PC-3 (cell line): ENCODE measurements around the gene CHTF18. TPM values are rescaled to one million over a fixed set of nuclear protein-coding genes. Genes with fewer than 3 reads are reported as not detected.

Experiments used
- ATAC-seq: fragments of 200-7000 bp; cut with Tn5 transposase; 2 replicates; pipeline ENCODE4 v1.9.1; 2020; ENCODE audit warnings: mild to moderate bottlenecking, moderate library complexity
- BruUV-seq: library from RNA; stranded (reverse); fragments of 400-500 nt; replicated peaks from 2 replicates; lab custom pipeline; 2021; lab: Mats Ljungman, UMichigan
- CTCF ChIA-PET: fragments of 300-600 bp; sonication (Branson Sonifier 250); formaldehyde crosslinking; loops from one replicate; lab custom pipeline; 2022; ENCODE audit warnings: antibody characterized with exemption; lab: Charles Lee
- POLR2A ChIA-PET: fragments of 300-600 bp; sonication (Branson Sonifier 250); formaldehyde crosslinking; loops from one replicate; lab custom pipeline; 2022; ENCODE audit warnings: antibody characterized with exemption; ENCODE audit not compliant: unreplicated experiment; lab: Charles Lee
- DNase-seq: peaks from one replicate; pipeline ENCODE4 v3.0.0-alpha.2; 2015
- H2AFZ ChIP-seq: fragments of 300-600 bp; sonication (generic); 2 replicates; pipeline ENCODE4 v1.6.0; 2016; ENCODE audit warnings: antibody characterized with exemption, low read length
- H3F3A ChIP-seq: fragments of 300-600 bp; sonication (generic); one replicate; pipeline ENCODE4 v1.6.0; 2017; ENCODE audit warnings: antibody characterized with exemption, low read length, control low read depth, mild to moderate bottlenecking; ENCODE audit not compliant: unreplicated experiment
- H3K27ac ChIP-seq: fragments of 300-600 bp; sonication (generic); 2 replicates; pipeline ENCODE4 v1.5.1; 2016; ENCODE audit warnings: mild to moderate bottlenecking, low read length
- H3K27me3 ChIP-seq: fragments of 300-600 bp; sonication (generic); 2 replicates; pipeline ENCODE4 v1.6.1; 2016; ENCODE audit warnings: low read length, mixed read lengths
- H3K36me3 ChIP-seq: fragments of 300-600 bp; sonication (generic); 2 replicates; pipeline ENCODE4 v1.6.1; 2016; ENCODE audit warnings: low read depth, mixed run types, low read length, mixed read lengths
- H3K4me1 ChIP-seq: fragments of 300-600 bp; sonication (generic); 2 replicates; pipeline ENCODE4 v1.5.1; 2016; ENCODE audit warnings: low read length; ENCODE audit not compliant: insufficient read depth
- H3K4me2 ChIP-seq: fragments of 300-600 bp; sonication (generic); 2 replicates; pipeline ENCODE4 v1.6.0; 2016; ENCODE audit warnings: low read length
- H3K4me3 ChIP-seq: fragments of 300-600 bp; sonication (generic); 2 replicates; pipeline ENCODE4 v1.5.1; 2016; ENCODE audit warnings: mild to moderate bottlenecking, low read length, mixed read lengths
- H3K79me2 ChIP-seq: fragments of 300-600 bp; sonication (generic); 2 replicates; pipeline ENCODE4 v1.6.1; 2017; ENCODE audit warnings: low read length, mixed read lengths
- H3K9ac ChIP-seq: fragments of 300-600 bp; sonication (generic); 2 replicates; pipeline ENCODE4 v1.6.0; 2016; ENCODE audit warnings: mild to moderate bottlenecking, low read length
- H3K9me2 ChIP-seq: fragments of 300-600 bp; sonication (generic); replicated peaks from 2 replicates; pipeline ENCODE4 v1.6.1; 2016; ENCODE audit warnings: mixed run types, low read length, mixed read lengths
- H3K9me3 ChIP-seq: fragments of 300-600 bp; sonication (generic); 2 replicates; pipeline ENCODE4 v1.6.1; 2016; ENCODE audit warnings: low read length, mixed read lengths
- H4K20me1 ChIP-seq: fragments of 300-600 bp; sonication (generic); 2 replicates; pipeline ENCODE4 v1.6.1; 2016; ENCODE audit warnings: low read length, mixed read lengths
- CTCF ChIP-seq: fragments of 300-600 bp; sonication (generic); conservative IDR thresholded peaks from 2 replicates; pipeline ENCODE4 v1.5.1; 2017; ENCODE audit warnings: antibody characterized with exemption, low read depth, mild to moderate bottlenecking, low read length
- intact Hi-C: fragments of 100-400 bp; cut with micrococcal nuclease; formaldehyde crosslinking; loops from 2 replicates; pipeline ENCODE4 v1.9.0; 2023
- microRNA-seq: library from miRNA; unstranded; fragments of <30 nt; microRNA quantifications from one replicate; pipeline ENCODE4 v1.1.0, GENCODE V29; 2020; ENCODE audit not compliant: unreplicated experiment
- total RNA-seq: library from RNA; depleted of rRNA; stranded (reverse); fragments of >200 nt; gene quantifications from 2 replicates; pipeline ENCODE4 v1.2.3, GENCODE V29; 2014; rRNA removed

Gene CHTF18
- total RNA-seq, 1 experiment from 2014 or later, result 79.0 TPM

GRCh38 chr16:847151-847550 lies 58.7 kb downstream of the CHTF18 start:
- Histone ChIP-seq H3K4me2 (no peak overlapping the region), H3K9ac (no peak overlapping the region), H3K4me3 (no peak overlapping the region), H2AFZ (no peak overlapping the region), H3K27me3 (no peaks in the 10 kb centered on the region), H3K79me2 (no peaks in the 10 kb centered on the region), H3K9me2 (no peaks in the 10 kb centered on the region), H3F3A (no peaks in the 10 kb centered on the region), H3K4me1 (no peaks in the 10 kb centered on the region), H4K20me1 (no peaks in the 10 kb centered on the region), H3K36me3 (no peaks in the 10 kb centered on the region), H3K27ac (no peak overlapping the region), H3K9me3 (no peaks in the 10 kb centered on the region)
- intact Hi-C loops, result no loop called here
- CTCF ChIA-PET, result no interaction called here
- ATAC-seq (no peak), DNase-seq (no peak)
- BruUV-seq, result no TSS peak
- no peak for TF ChIP-seq CTCF
- POLR2A ChIA-PET, result no interaction called here

Small RNA genes lying within 50 kb of the gene (microRNA-seq; reads per million reads assigned to microRNA genes)
- gene MIR662, result not detected

Other genes starting within 250 kb of the CHTF18 start
- not detected in 2 replicates for gene PRR35, start 228.2 kb upstream of the CHTF18 start, total RNA-seq
- 0.44 TPM in 1 of 2 replicates, not detected in the other for gene NHLRC4, start 221.6 kb upstream of the CHTF18 start, total RNA-seq
- 36.0 and 43.8 TPM in 2 replicates for gene PIGQ, start 218.7 kb upstream of the CHTF18 start, total RNA-seq
- gene RAB40C, start 198.6 kb upstream of the CHTF18 start, total RNA-seq, result 19.5 and 27.0 TPM in 2 replicates
- gene WFIKKN1, start 157.6 kb upstream of the CHTF18 start, total RNA-seq, result 0.11 and 0.40 TPM in 2 replicates
- 179 and 207 TPM in 2 replicates for gene METTL26, start 152.3 kb upstream of the CHTF18 start, total RNA-seq
- gene MCRIP2, start 146.8 kb upstream of the CHTF18 start, total RNA-seq, result 83.5 and 84.6 TPM in 2 replicates
- 44.4 and 72.4 TPM in 2 replicates for gene WDR90, start 139.3 kb upstream of the CHTF18 start, total RNA-seq
- 93.0 and 100 TPM in 2 replicates for gene RHOT2, start 120.5 kb upstream of the CHTF18 start, total RNA-seq
- gene RHBDL1, start 112.9 kb upstream of the CHTF18 start, total RNA-seq, result 1.7 and 3.7 TPM in 2 replicates
- gene STUB1, start 108.2 kb upstream of the CHTF18 start, total RNA-seq, result 152 and 226 TPM in 2 replicates
- 81.3 and 90.5 TPM in 2 replicates for gene JMJD8, start 104.3 kb upstream of the CHTF18 start, total RNA-seq
- 9.5 and 12.7 TPM in 2 replicates for gene WDR24, start 98.2 kb upstream of the CHTF18 start, total RNA-seq
- 4.3 and 7.5 TPM in 2 replicates for gene FBXL16, start 82.8 kb upstream of the CHTF18 start, total RNA-seq
- gene METRN, start 73.5 kb upstream of the CHTF18 start, total RNA-seq, result 314 and 320 TPM in 2 replicates
- 77.3 and 79.0 TPM in 2 replicates for gene ANTKMT, start 67.5 kb upstream of the CHTF18 start, total RNA-seq
- gene CCDC78, start 62.2 kb upstream of the CHTF18 start, total RNA-seq, result 3.3 and 5.8 TPM in 2 replicates
- gene HAGHL, start 61.5 kb upstream of the CHTF18 start, total RNA-seq, result 16.4 and 19.4 TPM in 2 replicates
- gene CIAO3, start 47.6 kb upstream of the CHTF18 start, total RNA-seq, result 46.1 and 62.5 TPM in 2 replicates
- gene MSLN, start 27.9 kb upstream of the CHTF18 start, total RNA-seq, result 0.73 and 4.7 TPM in 2 replicates
- 72.6 and 93.7 TPM in 2 replicates for gene RPUSD1, start 239 bp upstream of the CHTF18 start, total RNA-seq
- gene GNG13, start 12.1 kb downstream of the CHTF18 start, total RNA-seq, result not detected in 2 replicates
- 12.9 and 13.5 TPM in 2 replicates for gene LMF1, start 182.4 kb downstream of the CHTF18 start, total RNA-seq
- 0.47 and 0.92 TPM in 2 replicates for gene SOX8, start 193.2 kb downstream of the CHTF18 start, total RNA-seq